ENCODE measurements around the gene RBM44. TPM values are rescaled to one million over a fixed set of nuclear protein-coding genes. Genes with fewer than 3 reads are reported as not detected.

RBM44 gene
- total RNA-seq, 1 experiment from 2014 or later = 0.51 TPM

GRCh38 chr2:237861875-237862527, 63.4 kb downstream of the RBM44 start:
- Histone ChIP-seq H3F3A (ENCODE audit: low read length, unreplicated experiment) (no peaks in the 10 kb centered on the region), H3K27me3 (ENCODE audit: low read length) (no peaks in the 10 kb centered on the region), H3K9ac (ENCODE audit: low read length) (peak overlapping the region; percentile 74), H3K4me1 (ENCODE audit: insufficient read depth, low read length) (peaks cover 68% of the 10 kb centered on the region), H2AFZ (ENCODE audit: low read length) (no peak overlapping the region), H4K20me1 (ENCODE audit: low read length) (no peaks in the 10 kb centered on the region), H3K4me2 (ENCODE audit: low read length) (peak overlapping the region; percentile 92), H3K27ac (ENCODE audit: low read length) (peak overlapping the region; percentile 90), H3K4me3 (ENCODE audit: low read length) (peak overlapping the region; percentile 76), H3K36me3 (ENCODE audit: low read depth, low read length) (no peaks in the 10 kb centered on the region), H3K79me2 (ENCODE audit: low read length) (peaks cover 66% of the 10 kb centered on the region), H3K9me2 (replicated peaks; ENCODE audit: low read length) (no peaks in the 10 kb centered on the region), H3K9me3 (ENCODE audit: low read length) (no peaks in the 10 kb centered on the region)
- POLR2A ChIA-PET (ENCODE audit: unreplicated experiment) = no interaction called here
- intact Hi-C loops (cut with micrococcal nuclease) = loop anchor here (2.0 to 5.0 kb wide), 2 partner anchors 105 to 200 kb away; partner anchors contain the start of genes SCLY and UBE2F
- no TSS peak for BruUV-seq (replicated peaks)
- CTCF ChIA-PET = no interaction called here
- DNase-seq (peak; percentile 36), ATAC-seq (no peak)
- TF ChIP-seq EZH2 (IDR thresholded peaks at IDR 0.05; ENCODE audit: low read length, unreplicated experiment) (no peak), EZH2phosphoT487 (IDR thresholded peaks at IDR 0.05; ENCODE audit: borderline replicate concordance, low read length) (no peak), CTCF (conservative IDR thresholded peaks at IDR 0.05; ENCODE audit: low read depth, low read length) (no peak)

GRCh38 chr2:237862528-237862895, 63.9 kb downstream of the RBM44 start:
- intact Hi-C loops (cut with micrococcal nuclease) = loop anchor here (5.0 kb wide), 1 partner anchor 200 kb away; the partner anchor contains the start of gene SCLY
- DNase-seq (no peak), ATAC-seq (no peak)
- Histone ChIP-seq H3K27me3 (ENCODE audit: low read length) (no peaks in the 10 kb centered on the region), H4K20me1 (ENCODE audit: low read length) (no peaks in the 10 kb centered on the region), H3K4me1 (ENCODE audit: insufficient read depth, low read length) (peaks cover 73% of the 10 kb centered on the region), H3K27ac (ENCODE audit: low read length) (peak overlapping the region; percentile 90), H2AFZ (ENCODE audit: low read length) (no peak overlapping the region), H3K79me2 (ENCODE audit: low read length) (peaks cover 71% of the 10 kb centered on the region), H3K4me2 (ENCODE audit: low read length) (peak overlapping the region; percentile 92), H3K36me3 (ENCODE audit: low read depth, low read length) (no peaks in the 10 kb centered on the region), H3K4me3 (ENCODE audit: low read length) (peak overlapping the region; percentile 76; the same call in 1 of the 2 replicates), H3K9ac (ENCODE audit: low read length) (peak overlapping the region; percentile 74; the same call in 1 of the 2 replicates), H3K9me3 (ENCODE audit: low read length) (no peaks in the 10 kb centered on the region), H3F3A (ENCODE audit: low read length, unreplicated experiment) (no peaks in the 10 kb centered on the region), H3K9me2 (replicated peaks; ENCODE audit: low read length) (no peaks in the 10 kb centered on the region)
- ChIA-PET POLR2A (ENCODE audit: unreplicated experiment) (no interaction called here), CTCF (no interaction called here)
- no peak for TF ChIP-seq EZH2 (IDR thresholded peaks at IDR 0.05; ENCODE audit: low read length, unreplicated experiment)
- no peak for TF ChIP-seq EZH2phosphoT487 (IDR thresholded peaks at IDR 0.05; ENCODE audit: borderline replicate concordance, low read length)
- no peak for TF ChIP-seq CTCF (conservative IDR thresholded peaks at IDR 0.05; ENCODE audit: low read depth, low read length)
- BruUV-seq (replicated peaks) = no TSS peak

GRCh38 chr2:237863102-237863511, 64.5 kb downstream of the RBM44 start:
- H3K9me2 ChIP-seq (replicated peaks; ENCODE audit: low read length) = no peaks in the 10 kb centered on the region
- ChIA-PET CTCF (no interaction called here), POLR2A (ENCODE audit: unreplicated experiment) (no interaction called here)
- peaks cover 77% of the 10 kb centered on the region for H3K79me2 ChIP-seq (ENCODE audit: low read length)
- no peak overlapping the region for H3K4me2 ChIP-seq (ENCODE audit: low read length)
- H3K9ac ChIP-seq (ENCODE audit: low read length) = no peak overlapping the region
- intact Hi-C loops (cut with micrococcal nuclease) = loop anchor here (5.0 kb wide), 1 partner anchor 199 kb away; the partner anchor contains the start of gene SCLY
- H3K36me3 ChIP-seq (ENCODE audit: low read depth, low read length) = no peaks in the 10 kb centered on the region
- H3K27me3 ChIP-seq (ENCODE audit: low read length) = no peaks in the 10 kb centered on the region
- no peak overlapping the region for H3K27ac ChIP-seq (ENCODE audit: low read length)
- ATAC-seq (no peak), DNase-seq (no peak)
- no TSS peak for BruUV-seq (replicated peaks)
- peaks cover 79% of the 10 kb centered on the region for H3K4me1 ChIP-seq (ENCODE audit: insufficient read depth, low read length)
- no peak overlapping the region for H3K4me3 ChIP-seq (ENCODE audit: low read length)
- H2AFZ ChIP-seq (ENCODE audit: low read length) = no peak overlapping the region
- TF ChIP-seq CTCF (conservative IDR thresholded peaks at IDR 0.05; ENCODE audit: low read depth, low read length) = no peak
- TF ChIP-seq EZH2phosphoT487 (IDR thresholded peaks at IDR 0.05; ENCODE audit: borderline replicate concordance, low read length) = no peak
- TF ChIP-seq EZH2 (IDR thresholded peaks at IDR 0.05; ENCODE audit: low read length, unreplicated experiment) = no peak
- no peaks in the 10 kb centered on the region for H4K20me1 ChIP-seq (ENCODE audit: low read length)
- H3K9me3 ChIP-seq (ENCODE audit: low read length) = no peaks in the 10 kb centered on the region
- no peaks in the 10 kb centered on the region for H3F3A ChIP-seq (ENCODE audit: low read length, unreplicated experiment)
